ENCODE measurements around the gene GNPTAB.

DNA sequence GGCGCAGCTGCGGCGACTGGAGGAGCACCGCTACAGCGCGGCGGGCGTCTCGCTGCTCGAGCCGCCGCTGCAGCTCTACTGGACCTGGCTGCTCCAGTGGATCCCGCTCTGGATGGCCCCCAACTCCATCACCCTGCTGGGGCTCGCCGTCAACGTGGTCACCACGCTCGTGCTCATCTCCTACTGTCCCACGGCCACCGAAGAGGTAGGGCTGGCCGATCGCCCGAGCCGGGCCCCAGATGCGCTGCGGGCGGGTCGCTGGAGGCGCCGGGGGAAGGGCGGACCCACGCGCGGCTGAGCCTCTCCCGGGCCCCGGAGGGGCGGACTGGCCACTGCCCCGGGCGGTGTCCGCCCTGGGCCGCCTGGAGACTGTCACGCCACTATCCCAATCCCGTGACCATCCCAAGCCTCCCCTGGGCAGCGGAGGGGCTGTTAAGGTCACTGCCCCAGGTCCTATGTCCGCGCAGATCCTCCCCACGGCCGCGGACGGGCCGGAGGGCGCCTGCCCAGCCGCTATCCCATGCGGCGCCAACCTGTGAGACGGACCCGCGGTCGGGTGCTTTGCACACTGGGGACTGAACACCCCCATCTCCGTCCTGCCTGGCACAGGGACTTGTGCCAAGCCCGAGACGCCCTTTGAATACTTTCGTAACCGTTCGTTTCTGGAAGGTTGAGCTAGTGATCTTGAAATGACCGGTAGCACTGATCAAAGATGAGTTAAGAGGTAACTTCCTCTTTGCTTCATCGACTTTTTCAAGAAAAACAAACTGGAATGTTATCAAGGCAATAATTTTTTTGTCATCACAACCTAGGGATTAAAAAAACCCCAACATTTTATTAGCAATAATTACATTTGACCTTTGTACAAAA lies 132.6 kb downstream of the GNPTAB start:
- TF ChIP-seq, protein P1, sequence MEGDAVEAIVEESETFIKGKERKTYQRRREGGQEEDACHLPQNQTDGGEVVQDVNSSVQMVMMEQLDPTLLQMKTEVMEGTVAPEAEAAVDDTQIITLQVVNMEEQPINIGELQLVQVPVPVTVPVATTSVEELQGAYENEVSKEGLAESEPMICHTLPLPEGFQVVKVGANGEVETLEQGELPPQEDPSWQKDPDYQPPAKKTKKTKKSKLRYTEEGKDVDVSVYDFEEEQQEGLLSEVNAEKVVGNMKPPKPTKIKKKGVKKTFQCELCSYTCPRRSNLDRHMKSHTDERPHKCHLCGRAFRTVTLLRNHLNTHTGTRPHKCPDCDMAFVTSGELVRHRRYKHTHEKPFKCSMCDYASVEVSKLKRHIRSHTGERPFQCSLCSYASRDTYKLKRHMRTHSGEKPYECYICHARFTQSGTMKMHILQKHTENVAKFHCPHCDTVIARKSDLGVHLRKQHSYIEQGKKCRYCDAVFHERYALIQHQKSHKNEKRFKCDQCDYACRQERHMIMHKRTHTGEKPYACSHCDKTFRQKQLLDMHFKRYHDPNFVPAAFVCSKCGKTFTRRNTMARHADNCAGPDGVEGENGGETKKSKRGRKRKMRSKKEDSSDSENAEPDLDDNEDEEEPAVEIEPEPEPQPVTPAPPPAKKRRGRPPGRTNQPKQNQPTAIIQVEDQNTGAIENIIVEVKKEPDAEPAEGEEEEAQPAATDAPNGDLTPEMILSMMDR (IDR thresholded peaks at IDR 0.05; ENCODE audit: insufficient read depth, low read depth, low read length): no peak
- TF ChIP-seq EZH2 (IDR thresholded peaks at IDR 0.05; ENCODE audit: insufficient read depth, low read length): no peak

Data from astrocyte (in vitro differentiated cells and primary cell).